Left lung (tissue), 10 donors: ENCODE results near the gene ZNF853. TPM values are rescaled to one million over a fixed set of nuclear protein-coding genes. Genes with fewer than 3 reads are reported as not detected.

ENCODE experiments used
- ATAC-seq: fragments of 200-7000 bp; cut with Tn5 transposase; one replicate; pipeline ENCODE4 v1.9.1; 2020; ENCODE audit warnings: moderate library complexity
- DNase-seq, 4 donors: peaks; one replicate each; pipeline ENCODE4 v3.0.0-alpha.2; 2013 to 2020
- H3K27ac ChIP-seq, 2 donors: fragments of 200-600 bp; sonication (generic) in 1 of 2; one replicate each; pipeline versions ENCODE4 v1.5.0 to v1.8.0; 2020 to 2021
- H3K27me3 ChIP-seq, 2 donors: fragments of 200-600 bp; sonication (generic) in 1 of 2; one replicate each; pipeline versions ENCODE4 v1.5.0 to v1.8.0; 2020 to 2021
- H3K36me3 ChIP-seq, 2 donors: fragments of 200-600 bp; sonication (generic) in 1 of 2; one replicate each; pipeline versions ENCODE4 v1.5.0 to v1.8.0; 2020 to 2021
- H3K4me1 ChIP-seq, 2 donors: fragments of 200-600 bp; one replicate each; pipeline ENCODE4 v1.8.0; 2021
- H3K4me3 ChIP-seq, 2 donors: fragments of 200-600 bp; sonication (generic) in 1 of 2; one replicate each; pipeline versions ENCODE4 v1.5.0 to v1.8.0; 2020 to 2021; ENCODE audit warnings: mild to moderate bottlenecking in 1 of 2
- H3K9me3 ChIP-seq, 2 donors: fragments of 200-600 bp; sonication (generic) in 1 of 2; one replicate each; pipeline versions ENCODE4 v1.5.0 to v1.8.0; 2020 to 2021
- CTCF ChIP-seq, 2 donors: fragments of 200-600 bp; sonication (generic) in 1 of 2; IDR thresholded peaks; one replicate each; pipeline versions ENCODE4 v1.5.0 to v1.8.0; 2021; ENCODE audit warnings: antibody characterized with exemption in 2 of 2
- intact Hi-C, 2 donors: fragments of 100-400 bp; cut with DNase I; formaldehyde crosslinking; loops; one replicate each; pipeline versions ENCODE4 v1.11.2 to v1.14.2; 2022
- polyA plus RNA-seq, 6 donors: library from polyadenylated mRNA; unstranded; fragments of 120-200 nt; gene quantifications; one replicate each; pipeline ENCODE4 v1.2.1, GENCODE V29; 2013; ENCODE audit not compliant: insufficient read length in 6 of 6
- total RNA-seq, 2 donors: library from RNA; stranded (reverse); fragmentation: NEBNext Ultra II Directional; extraction: Animal tissue kit (Norgen Biotek cat#: 25700); gene quantifications; one replicate each; pipeline ENCODE4 v1.2.1, GENCODE V29; 2021
- donor health status: DM: no; HTN: yes; CAD: no.
- donor health status: DM: no; HTN: no; CAD: no.

Gene ZNF853
- total and polyA plus RNA-seq, 8 donors = 3.4 to 17.5 (median 14.1) TPM

GRCh38 chr7:6649241-6649961 lies 34.0 kb downstream of the ZNF853 start:
- Histone ChIP-seq H3K9me3 (peaks cover 0 to 28% of the 10 kb centered on the region in 2 donors), H3K27me3 (no peaks in the 10 kb centered on the region), H3K4me1 (no peaks in the 10 kb centered on the region), H3K4me3 (no peak overlapping the region), H3K27ac (no peak overlapping the region), H3K36me3 (peaks cover 0 to 100% of the 10 kb centered on the region in 2 donors)
- no peak for ATAC-seq
- no peak for TF ChIP-seq CTCF (IDR thresholded peaks at IDR 0.05)
- DNase-seq = peak in 1 of 4 donors; percentile 45
- intact Hi-C loops = no loop called here

GRCh38 chr7:6650086-6650485 lies 34.7 kb downstream of the ZNF853 start:
- Histone ChIP-seq H3K4me3 (no peak overlapping the region), H3K9me3 (peaks cover 0 to 28% of the 10 kb centered on the region in 2 donors), H3K36me3 (peaks cover 0 to 100% of the 10 kb centered on the region in 2 donors), H3K27ac (no peak overlapping the region), H3K27me3 (no peaks in the 10 kb centered on the region), H3K4me1 (no peaks in the 10 kb centered on the region)
- DNase-seq = peak in 1 of 4 donors; percentile 19
- ATAC-seq = no peak
- intact Hi-C loops = no loop called here
- no peak for TF ChIP-seq CTCF (IDR thresholded peaks at IDR 0.05)

- TF ChIP-seq CTCF (IDR thresholded peaks at IDR 0.05) = no peak
- H3K36me3 ChIP-seq = peaks cover 0 to 100% of the 10 kb centered on the region in 2 donors
- intact Hi-C loops = no loop called here
Measured at GRCh38 chr7:6650521-6651011, 35.2 kb downstream of the ZNF853 start.

GRCh38 chr7:6651851-6652445 lies 36.5 kb downstream of the ZNF853 start:
- H3K9me3 ChIP-seq = peaks cover 0 to 28% of the 10 kb centered on the region in 2 donors
- no peak overlapping the region for H3K4me3 ChIP-seq
- H3K4me1 ChIP-seq = no peaks in the 10 kb centered on the region
- peaks cover 0 to 89% of the 10 kb centered on the region in 2 donors for H3K36me3 ChIP-seq
- TF ChIP-seq CTCF (IDR thresholded peaks at IDR 0.05) = no peak
- DNase-seq (peak in 2 of 4 donors; percentile 17 to 68), ATAC-seq (no peak)
- intact Hi-C loops = no loop called here
- no peak overlapping the region for H3K27ac ChIP-seq
- no peaks in the 10 kb centered on the region for H3K27me3 ChIP-seq

More at GRCh38 chr7:6650521-6651011, 35.2 kb downstream of the ZNF853 start:
- Histone ChIP-seq H3K4me1 (no peaks in the 10 kb centered on the region), H3K27ac (no peak overlapping the region), H3K27me3 (no peaks in the 10 kb centered on the region), H3K4me3 (no peak overlapping the region), H3K9me3 (peaks cover 0 to 28% of the 10 kb centered on the region in 2 donors)
- ATAC-seq (no peak), DNase-seq (peak in 1 of 4 donors; percentile 34)

GRCh38 chr7:6652446-6653011 lies 37.1 kb downstream of the ZNF853 start:
- Histone ChIP-seq H3K4me3 (no peak overlapping the region), H3K27ac (no peak overlapping the region), H3K27me3 (no peaks in the 10 kb centered on the region), H3K36me3 (peaks cover 0 to 84% of the 10 kb centered on the region in 2 donors), H3K9me3 (peaks cover 0 to 28% of the 10 kb centered on the region in 2 donors), H3K4me1 (no peaks in the 10 kb centered on the region)
- DNase-seq (peak in 2 of 4 donors; percentile 21 to 73), ATAC-seq (no peak)
- intact Hi-C loops = no loop called here
- TF ChIP-seq CTCF (IDR thresholded peaks at IDR 0.05) = no peak
